Measurements from ENCODE around the gene PAQR7.

Gene PAQR7

GRCh38 chr1:25898223-25899015, 22.9 kb upstream of the PAQR7 start:
- H3K79me2 ChIP-seq (ENCODE audit: insufficient read depth, low read length), result peaks cover 16% of the 10 kb centered on the region
- no peaks in the 10 kb centered on the region for H3K9me3 ChIP-seq (ENCODE audit: insufficient read depth, low read length)
- H3K9ac ChIP-seq (ENCODE audit: low read length), result no peak overlapping the region
- H3K27me3 ChIP-seq (ENCODE audit: low read length), result no peaks in the 10 kb centered on the region
- H3K4me3 ChIP-seq (ENCODE audit: insufficient read depth, low read length, poor library complexity, severe bottlenecking), result no peak overlapping the region
- no peak overlapping the region for H2AFZ ChIP-seq (ENCODE audit: low read depth, low read length, severe bottlenecking)
- H3K4me2 ChIP-seq (ENCODE audit: low read depth, low read length, poor library complexity, severe bottlenecking), result no peak overlapping the region
- H4K20me1 ChIP-seq (ENCODE audit: low read depth, low read length), result peaks cover 5% of the 10 kb centered on the region; the same call in 1 of the 2 replicates
- peaks cover 41% of the 10 kb centered on the region for H3K36me3 ChIP-seq (ENCODE audit: low read length)
- no peak for TF ChIP-seq CTCF (IDR thresholded peaks at IDR 0.05; ENCODE audit: insufficient read depth, low read length, poor library complexity, severe bottlenecking)
- TF ChIP-seq EZH2phosphoT487 (conservative IDR thresholded peaks at IDR 0.05; ENCODE audit: low read length), result no peak
- no peak overlapping the region for H3K27ac ChIP-seq (ENCODE audit: low read depth, low read length)
- H3K9me2 ChIP-seq (replicated peaks; ENCODE audit: insufficient read depth, low read length), result no peaks in the 10 kb centered on the region
- H3F3A ChIP-seq (ENCODE audit: insufficient read depth), result peaks cover 42% of the 10 kb centered on the region

- Histone ChIP-seq H4K20me1 (ENCODE audit: low read depth, low read length) (no peaks in the 10 kb centered on the region), H3K36me3 (ENCODE audit: low read length) (peaks cover 35% of the 10 kb centered on the region), H3K27ac (ENCODE audit: low read depth, low read length) (no peak overlapping the region), H3K9ac (ENCODE audit: low read length) (no peak overlapping the region), H3K9me2 (replicated peaks; ENCODE audit: insufficient read depth, low read length) (no peaks in the 10 kb centered on the region), H3K27me3 (ENCODE audit: low read length) (no peaks in the 10 kb centered on the region), H3K79me2 (ENCODE audit: insufficient read depth, low read length) (peaks cover 9% of the 10 kb centered on the region), H3K4me3 (ENCODE audit: insufficient read depth, low read length, poor library complexity, severe bottlenecking) (no peak overlapping the region), H2AFZ (ENCODE audit: low read depth, low read length, severe bottlenecking) (no peak overlapping the region), H3K4me2 (ENCODE audit: low read depth, low read length, poor library complexity, severe bottlenecking) (no peak overlapping the region), H3F3A (ENCODE audit: insufficient read depth) (peaks cover 42% of the 10 kb centered on the region), H3K9me3 (ENCODE audit: insufficient read depth, low read length) (no peaks in the 10 kb centered on the region)
- TF ChIP-seq EZH2phosphoT487 (conservative IDR thresholded peaks at IDR 0.05; ENCODE audit: low read length), result no peak
- TF ChIP-seq CTCF (IDR thresholded peaks at IDR 0.05; ENCODE audit: insufficient read depth, low read length, poor library complexity, severe bottlenecking), result no peak
These were observed 22.2 kb upstream of the PAQR7 start for GRCh38 chr1:25897754-25898153.

GRCh38 chr1:25896266-25896665, 20.8 kb upstream of the PAQR7 start:
- no peaks in the 10 kb centered on the region for H3K9me2 ChIP-seq (replicated peaks; ENCODE audit: insufficient read depth, low read length)
- no peak overlapping the region for H3K4me2 ChIP-seq (ENCODE audit: low read depth, low read length, poor library complexity, severe bottlenecking)
- peak overlapping the region; percentile 34 for H3K27ac ChIP-seq (ENCODE audit: low read depth, low read length)
- TF ChIP-seq EZH2phosphoT487 (conservative IDR thresholded peaks at IDR 0.05; ENCODE audit: low read length) (no peak), CTCF (IDR thresholded peaks at IDR 0.05; ENCODE audit: insufficient read depth, low read length, poor library complexity, severe bottlenecking) (no peak)
- H3K79me2 ChIP-seq (ENCODE audit: insufficient read depth, low read length), result peaks cover 6% of the 10 kb centered on the region; the same call in 1 of the 2 replicates
- H3K9ac ChIP-seq (ENCODE audit: low read length), result no peak overlapping the region
- no peak overlapping the region for H3K4me3 ChIP-seq (ENCODE audit: insufficient read depth, low read length, poor library complexity, severe bottlenecking)
- H3K36me3 ChIP-seq (ENCODE audit: low read length), result peaks cover 21% of the 10 kb centered on the region
- H4K20me1 ChIP-seq (ENCODE audit: low read depth, low read length), result no peaks in the 10 kb centered on the region
- peaks cover 36% of the 10 kb centered on the region for H3F3A ChIP-seq (ENCODE audit: insufficient read depth)
- H2AFZ ChIP-seq (ENCODE audit: low read depth, low read length, severe bottlenecking), result no peak overlapping the region
- no peaks in the 10 kb centered on the region for H3K27me3 ChIP-seq (ENCODE audit: low read length)
- no peaks in the 10 kb centered on the region for H3K9me3 ChIP-seq (ENCODE audit: insufficient read depth, low read length)
